ENCODE measurements around the gene NCBP2L.
"Not testable (repeated sequence)": the region's sequence is repeated elsewhere in the genome, so short reads cannot be mapped to it uniquely, and the experiment has no call there.

Gene NCBP2L

GRCh38 chrX:107768051-107768450, 9.5 kb upstream of the NCBP2L start:
- Mint-ChIP-seq H3K36me3 (no peaks in the 10 kb centered on the region), H3K9me3 (no peaks in the 10 kb centered on the region), H3K27ac (no peak overlapping the region), H3K4me1 (no peaks in the 10 kb centered on the region), H3K4me3 (no peak overlapping the region)
- ATAC-seq (no peak), DNase-seq (ENCODE audit: low spot score in 2 of 2) (no peak)

GRCh38 chrX:107769581-107770317, 7.8 kb upstream of the NCBP2L start:
- no peak overlapping the region for H3K4me3 Mint-ChIP-seq
- ATAC-seq: peak; percentile 55
- no peaks in the 10 kb centered on the region for H3K4me1 Mint-ChIP-seq

GRCh38 chrX:107773206-107773605, 4.3 kb upstream of the NCBP2L start:
- H3K36me3 Mint-ChIP-seq: no peaks in the 10 kb centered on the region

More at GRCh38 chrX:107769581-107770317, 7.8 kb upstream of the NCBP2L start:
- no peaks in the 10 kb centered on the region for H3K36me3 Mint-ChIP-seq
- H3K27ac Mint-ChIP-seq: no peak overlapping the region
- DNase-seq (ENCODE audit: low spot score in 2 of 2): no peak
- H3K9me3 Mint-ChIP-seq: no peaks in the 10 kb centered on the region

GRCh38 chrX:107773906-107774435, 3.6 kb upstream of the NCBP2L start:
- peaks cover 14% of the 10 kb centered on the region for H3K4me1 Mint-ChIP-seq
- no peak overlapping the region for H3K4me3 Mint-ChIP-seq
- H3K27ac Mint-ChIP-seq: no peak overlapping the region
- DNase-seq (ENCODE audit: low spot score in 2 of 2): no peak
- ATAC-seq: no peak
- H3K36me3 Mint-ChIP-seq: no peaks in the 10 kb centered on the region
- H3K9me3 Mint-ChIP-seq: no peaks in the 10 kb centered on the region

More at GRCh38 chrX:107773206-107773605, 4.3 kb upstream of the NCBP2L start:
- Mint-ChIP-seq H3K4me1 (peaks cover 14% of the 10 kb centered on the region), H3K9me3 (no peaks in the 10 kb centered on the region), H3K27ac (no peak overlapping the region), H3K4me3 (no peak overlapping the region)
- no peak for DNase-seq (ENCODE audit: low spot score in 2 of 2)
- no peak for ATAC-seq

- H3K9me3 Mint-ChIP-seq: no peaks in the 10 kb centered on the region
- no peak for ATAC-seq
- H3K27ac Mint-ChIP-seq: no peak overlapping the region
- no peaks in the 10 kb centered on the region for H3K36me3 Mint-ChIP-seq
- peak overlapping the region; percentile 92 for H3K4me3 Mint-ChIP-seq
- peaks cover 14% of the 10 kb centered on the region for H3K4me1 Mint-ChIP-seq
- no peak for DNase-seq (ENCODE audit: low spot score in 2 of 2)
These were observed 2.4 kb upstream of the NCBP2L start for GRCh38 chrX:107775000-107775733.

GRCh38 chrX:107775734-107776511, 1.6 kb upstream of the NCBP2L start, which contains the start of gene TSC22D3:
Gene TSC22D3, minus strand, starts transcription at chrX:107775787. Its CDS starts 368 bp downstream, at chrX:107775419.
- peak within 1 kb of the TSS; percentile 92 for H3K4me3 Mint-ChIP-seq
- H3K9me3 Mint-ChIP-seq: no peaks in the 10 kb centered on the region
- H3K36me3 Mint-ChIP-seq: no peaks in the 10 kb centered on the region
- peak; percentile 93 for ATAC-seq
- DNase-seq (ENCODE audit: low spot score in 2 of 2): peak; percentile 3 to 59
- peak within 1 kb of the TSS; percentile 92 for H3K27ac Mint-ChIP-seq
- H3K4me1 Mint-ChIP-seq: peaks cover 14% of the 10 kb centered on the region

GRCh38 chrX:107776649-107777535, 641 bp upstream of the NCBP2L start:
- peak overlapping the region; percentile 92 for H3K4me3 Mint-ChIP-seq
- peak; percentile 83 for ATAC-seq
- H3K4me1 Mint-ChIP-seq: peaks cover 14% of the 10 kb centered on the region
- H3K27ac Mint-ChIP-seq: peak overlapping the region; percentile 92
- peak; percentile 37 to 67 for DNase-seq (ENCODE audit: low spot score in 2 of 2)
- no peaks in the 10 kb centered on the region for H3K9me3 Mint-ChIP-seq
- H3K36me3 Mint-ChIP-seq: no peaks in the 10 kb centered on the region

GRCh38 chrX:107780525-107780924, 3.0 kb downstream of the NCBP2L start:
- H3K4me3 Mint-ChIP-seq: no peak overlapping the region
- no peak for DNase-seq (ENCODE audit: low spot score in 2 of 2)
- H3K4me1 Mint-ChIP-seq: peaks cover 14% of the 10 kb centered on the region
- no peaks in the 10 kb centered on the region for H3K36me3 Mint-ChIP-seq
- no peak overlapping the region for H3K27ac Mint-ChIP-seq
- no peaks in the 10 kb centered on the region for H3K9me3 Mint-ChIP-seq
- no peak for ATAC-seq

GRCh38 chrX:107787827-107788226, 10.3 kb downstream of the NCBP2L start:
- no peaks in the 10 kb centered on the region for H3K9me3 Mint-ChIP-seq
- no peak overlapping the region for H3K4me3 Mint-ChIP-seq
- ATAC-seq: no peak
- no peak for DNase-seq (ENCODE audit: low spot score in 2 of 2)
- H3K4me1 Mint-ChIP-seq: no peaks in the 10 kb centered on the region
- no peaks in the 10 kb centered on the region for H3K36me3 Mint-ChIP-seq
- no peak overlapping the region for H3K27ac Mint-ChIP-seq

- Mint-ChIP-seq H3K4me3 (no peak overlapping the region), H3K4me1 (no peaks in the 10 kb centered on the region), H3K9me3 (no peaks in the 10 kb centered on the region), H3K36me3 (no peaks in the 10 kb centered on the region), H3K27ac (no peak overlapping the region)
- ATAC-seq: no peak
- DNase-seq (ENCODE audit: low spot score in 2 of 2): no peak
These were observed 26.9 kb downstream of the NCBP2L start for GRCh38 chrX:107804427-107804826.

GRCh38 chrX:107805179-107805578, 27.6 kb downstream of the NCBP2L start:
- H3K4me3 Mint-ChIP-seq: no peak overlapping the region
- no peaks in the 10 kb centered on the region for H3K9me3 Mint-ChIP-seq
- no peaks in the 10 kb centered on the region for H3K36me3 Mint-ChIP-seq
- DNase-seq (ENCODE audit: low spot score in 2 of 2): no peak
- H3K4me1 Mint-ChIP-seq: no peaks in the 10 kb centered on the region
- no peak for ATAC-seq
- no peak overlapping the region for H3K27ac Mint-ChIP-seq

GRCh38 chrX:107810053-107810452, 32.5 kb downstream of the NCBP2L start:
- not testable (repeated sequence) for ATAC-seq; H3K27ac Mint-ChIP-seq; H3K4me1 Mint-ChIP-seq; DNase-seq (ENCODE audit: low spot score in 2 of 2); H3K9me3 Mint-ChIP-seq; H3K36me3 Mint-ChIP-seq; H3K4me3 Mint-ChIP-seq

GRCh38 chrX:107818900-107819521, 41.5 kb downstream of the NCBP2L start:
- ATAC-seq (no peak), DNase-seq (ENCODE audit: low spot score in 2 of 2) (no peak)
- Mint-ChIP-seq H3K27ac (no peak overlapping the region), H3K4me3 (no peak overlapping the region), H3K36me3 (no peaks in the 10 kb centered on the region), H3K4me1 (peaks cover 6% of the 10 kb centered on the region), H3K9me3 (no peaks in the 10 kb centered on the region)

GRCh38 chrX:107823042-107823441, 45.5 kb downstream of the NCBP2L start:
- DNase-seq (ENCODE audit: low spot score in 2 of 2) (no peak), ATAC-seq (no peak)
- Mint-ChIP-seq H3K27ac (no peak overlapping the region), H3K9me3 (no peaks in the 10 kb centered on the region), H3K36me3 (peaks cover 5% of the 10 kb centered on the region), H3K4me1 (peaks cover 32% of the 10 kb centered on the region), H3K4me3 (no peak overlapping the region)

Measured in stimulated activated effector memory CD8-positive, alpha-beta T cell treated with anti-CD3 and anti-CD28 coated beads, Interleukin-12 subunit alpha, Interleukin-12 subunit beta, amount 100 ng/mL, for 72 hours (primary cell).